ENCODE measurements around the gene DPEP1.

The DPEP1 gene

DNA sequence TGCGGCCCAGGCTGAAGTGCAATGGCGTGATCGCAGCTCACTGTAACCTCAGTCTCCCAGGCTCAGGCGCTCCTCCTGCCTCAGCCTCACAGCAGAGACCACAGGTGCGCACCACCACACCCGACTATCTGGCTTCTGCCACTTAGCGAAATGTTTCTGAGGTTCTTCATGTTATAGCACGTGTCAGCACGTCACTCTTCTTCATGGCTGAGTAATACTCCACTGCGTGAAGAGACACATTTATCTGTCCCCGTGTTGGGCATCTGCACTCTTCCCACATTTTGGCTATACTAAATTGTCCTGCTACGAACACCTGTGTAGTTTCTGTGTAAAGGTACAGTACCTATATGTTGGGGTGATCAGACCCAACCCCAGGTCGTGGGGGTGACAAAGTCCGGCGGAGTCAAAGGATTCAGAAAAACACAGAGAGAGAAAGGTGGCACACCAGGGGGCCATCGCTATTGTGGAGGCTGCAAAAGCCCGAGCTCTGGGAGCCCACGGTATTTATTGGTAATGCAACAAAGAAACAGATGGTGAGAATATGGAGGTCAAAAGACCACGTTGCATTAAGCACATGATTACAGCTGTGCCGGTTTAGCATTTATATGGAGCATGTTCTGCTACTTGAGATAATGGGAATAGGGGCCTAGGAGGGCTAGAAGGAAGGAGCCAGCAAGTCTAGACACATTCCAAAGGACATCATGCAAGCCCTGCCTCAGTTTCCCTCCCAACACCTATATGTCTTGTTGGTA lies 851 bp upstream of the DPEP1 start:
- Histone ChIP-seq H3K27me3 (ENCODE audit: insufficient read depth, low read length) (no peaks in the 10 kb centered on the region), H3K36me3 (ENCODE audit: insufficient read depth, low read length) (no peaks in the 10 kb centered on the region), H2AFZ (ENCODE audit: low read depth, low read length) (no peak overlapping the region), H3K4me1 (ENCODE audit: insufficient read depth, low read length) (peaks cover 8% of the 10 kb centered on the region), H3K9me3 (ENCODE audit: low read length) (no peaks in the 10 kb centered on the region), H3K4me3 (ENCODE audit: low read length) (no peak overlapping the region)

GRCh38 chr16:89613954-89614459 lies 565 bp downstream of the DPEP1 start:
- Histone ChIP-seq H3K4me1 (ENCODE audit: insufficient read depth, low read length) (peaks cover 8% of the 10 kb centered on the region), H3K27me3 (ENCODE audit: insufficient read depth, low read length) (no peaks in the 10 kb centered on the region), H3K36me3 (ENCODE audit: insufficient read depth, low read length) (no peaks in the 10 kb centered on the region), H2AFZ (ENCODE audit: low read depth, low read length) (no peak overlapping the region), H3K4me3 (ENCODE audit: low read length) (no peak overlapping the region), H3K9me3 (ENCODE audit: low read length) (no peaks in the 10 kb centered on the region)

- Histone ChIP-seq H3K9me3 (ENCODE audit: low read length) (no peaks in the 10 kb centered on the region), H3K36me3 (ENCODE audit: insufficient read depth, low read length) (no peaks in the 10 kb centered on the region), H3K4me1 (ENCODE audit: insufficient read depth, low read length) (peaks cover 8% of the 10 kb centered on the region), H2AFZ (ENCODE audit: low read depth, low read length) (no peak overlapping the region), H3K27me3 (ENCODE audit: insufficient read depth, low read length) (no peaks in the 10 kb centered on the region), H3K4me3 (ENCODE audit: low read length) (no peak overlapping the region)
These were observed 1.7 kb downstream of the DPEP1 start for GRCh38 chr16:89615176-89615575.

DNA sequence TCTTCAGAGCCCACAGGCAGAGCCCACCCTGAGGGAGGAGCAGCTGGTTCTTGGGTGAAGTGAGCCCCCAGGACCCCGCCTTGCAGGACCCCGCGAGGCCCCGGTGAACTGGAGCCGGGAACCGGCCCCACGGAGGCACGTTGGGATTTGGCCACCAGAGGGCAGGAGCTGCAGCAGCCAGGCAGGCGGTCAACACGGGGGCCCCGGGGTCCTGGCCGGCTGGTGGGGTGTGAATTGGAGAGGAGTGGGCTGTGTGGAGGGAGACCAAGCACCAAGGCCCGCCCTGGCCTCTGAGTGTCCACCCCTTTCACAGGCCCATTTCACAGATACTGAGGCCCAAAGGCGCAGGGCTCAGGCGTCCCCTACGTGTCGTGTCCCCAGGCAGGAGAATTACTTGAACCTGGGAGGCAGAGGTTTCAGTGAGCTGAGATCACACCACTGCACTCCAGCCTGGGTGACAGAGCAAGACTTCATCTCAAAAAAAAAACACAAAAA lies 2.2 kb downstream of the DPEP1 start:
- Histone ChIP-seq H3K27me3 (ENCODE audit: insufficient read depth, low read length) (no peaks in the 10 kb centered on the region), H3K36me3 (ENCODE audit: insufficient read depth, low read length) (no peaks in the 10 kb centered on the region)

GRCh38 chr16:89616623-89617022 lies 3.2 kb downstream of the DPEP1 start:
- H3K4me3 ChIP-seq (ENCODE audit: low read length) = no peak overlapping the region
- H3K9me3 ChIP-seq (ENCODE audit: low read length) = no peaks in the 10 kb centered on the region
- H3K4me1 ChIP-seq (ENCODE audit: insufficient read depth, low read length) = peaks cover 8% of the 10 kb centered on the region
- H3K27me3 ChIP-seq (ENCODE audit: insufficient read depth, low read length) = no peaks in the 10 kb centered on the region
- no peak overlapping the region for H2AFZ ChIP-seq (ENCODE audit: low read depth, low read length)
- H3K36me3 ChIP-seq (ENCODE audit: insufficient read depth, low read length) = no peaks in the 10 kb centered on the region

More for the DNA sequence above, 2.2 kb downstream of the DPEP1 start:
- Histone ChIP-seq H2AFZ (ENCODE audit: low read depth, low read length) (no peak overlapping the region), H3K9me3 (ENCODE audit: low read length) (no peaks in the 10 kb centered on the region), H3K4me3 (ENCODE audit: low read length) (no peak overlapping the region), H3K4me1 (ENCODE audit: insufficient read depth, low read length) (peaks cover 8% of the 10 kb centered on the region)

DNA sequence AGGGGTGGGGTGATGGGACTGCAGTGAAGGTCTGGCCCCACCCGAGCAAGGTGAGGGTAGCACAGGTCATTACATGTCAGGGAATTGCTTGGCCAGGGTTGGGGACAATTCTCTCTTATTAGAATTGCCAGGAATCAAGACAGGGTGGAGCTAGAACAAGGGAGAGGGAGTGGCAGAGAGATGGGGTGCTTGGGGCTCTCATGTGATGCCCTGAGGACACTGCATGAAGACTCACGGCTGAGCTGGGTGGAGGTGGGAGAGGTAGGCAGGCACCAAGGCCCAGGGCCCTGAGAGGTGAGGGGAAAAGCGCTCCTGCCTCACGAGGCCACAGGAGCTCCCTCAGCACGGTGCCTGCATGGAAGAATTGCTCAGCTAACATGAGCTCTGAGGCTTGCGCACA lies 3.6 kb downstream of the DPEP1 start:
- H3K4me1 ChIP-seq (ENCODE audit: insufficient read depth, low read length) = peaks cover 8% of the 10 kb centered on the region
- no peaks in the 10 kb centered on the region for H3K36me3 ChIP-seq (ENCODE audit: insufficient read depth, low read length)
- H3K27me3 ChIP-seq (ENCODE audit: insufficient read depth, low read length) = no peaks in the 10 kb centered on the region
- no peaks in the 10 kb centered on the region for H3K9me3 ChIP-seq (ENCODE audit: low read length)
- no peak overlapping the region for H2AFZ ChIP-seq (ENCODE audit: low read depth, low read length)
- no peak overlapping the region for H3K4me3 ChIP-seq (ENCODE audit: low read length)

GRCh38 chr16:89618109-89618998 lies 4.9 kb downstream of the DPEP1 start:
- H3K27me3 ChIP-seq (ENCODE audit: insufficient read depth, low read length) = no peaks in the 10 kb centered on the region
- H3K36me3 ChIP-seq (ENCODE audit: insufficient read depth, low read length) = no peaks in the 10 kb centered on the region
- no peak overlapping the region for H2AFZ ChIP-seq (ENCODE audit: low read depth, low read length)
- H3K9me3 ChIP-seq (ENCODE audit: low read length) = no peaks in the 10 kb centered on the region
- no peak overlapping the region for H3K4me3 ChIP-seq (ENCODE audit: low read length)
- peaks cover 2% of the 10 kb centered on the region for H3K4me1 ChIP-seq (ENCODE audit: insufficient read depth, low read length)

- Histone ChIP-seq H3K4me3 (ENCODE audit: low read length) (no peak overlapping the region), H3K9me3 (ENCODE audit: low read length) (no peaks in the 10 kb centered on the region), H3K4me1 (ENCODE audit: insufficient read depth, low read length) (peaks cover 6% of the 10 kb centered on the region), H2AFZ (ENCODE audit: low read depth, low read length) (no peak overlapping the region), H3K27me3 (ENCODE audit: insufficient read depth, low read length) (no peaks in the 10 kb centered on the region), H3K36me3 (ENCODE audit: insufficient read depth, low read length) (no peaks in the 10 kb centered on the region)
These were observed 6.4 kb downstream of the DPEP1 start for GRCh38 chr16:89619840-89620239.

- Histone ChIP-seq H3K9me3 (ENCODE audit: low read length) (no peaks in the 10 kb centered on the region), H2AFZ (ENCODE audit: low read depth, low read length) (no peak overlapping the region), H3K4me1 (ENCODE audit: insufficient read depth, low read length) (peaks cover 8% of the 10 kb centered on the region), H3K36me3 (ENCODE audit: insufficient read depth, low read length) (no peaks in the 10 kb centered on the region), H3K4me3 (ENCODE audit: low read length) (no peak overlapping the region), H3K27me3 (ENCODE audit: insufficient read depth, low read length) (no peaks in the 10 kb centered on the region)
These were observed 7.0 kb downstream of the DPEP1 start for GRCh38 chr16:89620406-89620841.

GRCh38 chr16:89621136-89621697 lies 7.8 kb downstream of the DPEP1 start:
- Histone ChIP-seq H3K36me3 (ENCODE audit: insufficient read depth, low read length) (no peaks in the 10 kb centered on the region), H3K4me3 (ENCODE audit: low read length) (no peak overlapping the region), H2AFZ (ENCODE audit: low read depth, low read length) (no peak overlapping the region), H3K4me1 (ENCODE audit: insufficient read depth, low read length) (peaks cover 8% of the 10 kb centered on the region), H3K9me3 (ENCODE audit: low read length) (no peaks in the 10 kb centered on the region), H3K27me3 (ENCODE audit: insufficient read depth, low read length) (no peaks in the 10 kb centered on the region)

DNA sequence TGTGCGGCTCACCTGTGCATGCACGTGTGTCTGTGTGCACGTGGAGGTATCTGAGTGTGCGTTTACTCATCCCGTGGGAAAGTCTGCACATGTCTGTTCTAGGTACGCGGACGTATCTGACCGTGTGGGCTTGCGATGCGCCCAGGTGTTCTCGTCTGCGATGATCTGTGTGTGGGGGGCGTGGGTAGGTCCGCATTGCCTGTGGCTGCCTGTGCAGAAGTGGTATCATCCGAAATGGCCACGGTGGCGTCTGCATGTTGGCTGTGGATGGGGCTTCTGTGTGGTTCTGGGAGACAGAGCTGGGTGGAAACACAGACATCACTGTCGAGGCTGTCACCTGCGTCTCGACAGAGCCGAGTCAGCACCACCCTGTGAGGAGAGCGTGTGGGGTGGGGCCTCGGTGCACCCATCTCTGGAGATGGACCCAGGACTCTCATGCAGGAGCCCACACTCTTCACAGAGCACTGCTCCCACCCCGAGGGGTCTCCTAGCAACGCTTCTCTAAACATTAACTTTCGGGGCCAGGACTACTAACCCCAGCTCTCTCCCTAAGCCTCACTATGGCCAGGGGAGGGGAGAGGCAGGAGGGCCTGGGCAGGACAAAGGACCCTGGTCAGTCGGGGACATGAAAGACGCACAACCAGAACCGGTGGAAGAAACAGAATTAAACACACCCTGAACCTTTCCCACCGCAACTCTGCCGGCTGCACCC lies 8.4 kb downstream of the DPEP1 start:
- Histone ChIP-seq H3K9me3 (ENCODE audit: low read length) (no peaks in the 10 kb centered on the region), H3K36me3 (ENCODE audit: insufficient read depth, low read length) (no peaks in the 10 kb centered on the region), H2AFZ (ENCODE audit: low read depth, low read length) (no peak overlapping the region), H3K27me3 (ENCODE audit: insufficient read depth, low read length) (no peaks in the 10 kb centered on the region), H3K4me3 (ENCODE audit: low read length) (no peak overlapping the region), H3K4me1 (ENCODE audit: insufficient read depth, low read length) (peaks cover 8% of the 10 kb centered on the region)

- peaks cover 8% of the 10 kb centered on the region for H3K4me1 ChIP-seq (ENCODE audit: insufficient read depth, low read length)
- H3K4me3 ChIP-seq (ENCODE audit: low read length) = no peak overlapping the region
- H3K9me3 ChIP-seq (ENCODE audit: low read length) = no peaks in the 10 kb centered on the region
- H3K27me3 ChIP-seq (ENCODE audit: insufficient read depth, low read length) = no peaks in the 10 kb centered on the region
- no peak overlapping the region for H2AFZ ChIP-seq (ENCODE audit: low read depth, low read length)
- H3K36me3 ChIP-seq (ENCODE audit: insufficient read depth, low read length) = no peaks in the 10 kb centered on the region
These were observed 10.2 kb downstream of the DPEP1 start for GRCh38 chr16:89623511-89624261.
